Fibroblast of the aortic adventitia (primary cell): Measurements from ENCODE around the gene CDKN1C. TPM values are rescaled to one million over a fixed set of nuclear protein-coding genes. Genes with fewer than 3 reads are reported as not detected.

Source experiments
- DNase-seq: peaks from one replicate; pipeline ENCODE4 v3.0.0-alpha.2; 2010; ENCODE audit warnings: low read depth
- H3K4me3 ChIP-seq: 2 replicates; pipeline ENCODE4 v1.5.1; 2011; ENCODE audit warnings: low read depth, mild to moderate bottlenecking, control low read depth, low read length, moderate library complexity
- CTCF ChIP-seq: IDR thresholded peaks from 2 replicates; pipeline ENCODE4 v1.5.1; 2011; ENCODE audit warnings: mild to moderate bottlenecking, low read length, control low read depth, inconsistent platforms; ENCODE audit not compliant: insufficient read depth
- total RNA-seq: library from RNA; depleted of rRNA; stranded (reverse); fragments of >200 nt; gene quantifications from 2 replicates; pipeline ENCODE4 v1.2.3, GENCODE V29; 2012; ENCODE audit warnings: low replicate concordance

Gene CDKN1C
- total RNA-seq, 1 donor, result 4.2 TPM

- DNase-seq, result no peak
- TF ChIP-seq CTCF, result no peak
- H3K4me3 ChIP-seq, result no peak overlapping the region
Observed at GRCh38 chr11:2853401-2853800, 32.2 kb downstream of the CDKN1C start.

GRCh38 chr11:2849994-2850770, 35.4 kb downstream of the CDKN1C start:
- TF ChIP-seq CTCF, result no peak
- no peak for DNase-seq
- H3K4me3 ChIP-seq, result no peak overlapping the region

- no peak overlapping the region for H3K4me3 ChIP-seq
- no peak for DNase-seq
- no peak for TF ChIP-seq CTCF
Observed at GRCh38 chr11:2848497-2848896, 37.1 kb downstream of the CDKN1C start.

GRCh38 chr11:2847561-2847960, 38.0 kb downstream of the CDKN1C start:
- DNase-seq, result no peak
- H3K4me3 ChIP-seq, result no peak overlapping the region
- no peak for TF ChIP-seq CTCF

GRCh38 chr11:2846470-2846869, 39.1 kb downstream of the CDKN1C start:
- no peak for DNase-seq
- TF ChIP-seq CTCF, result no peak
- no peak overlapping the region for H3K4me3 ChIP-seq

- DNase-seq, result no peak
- H3K4me3 ChIP-seq, result no peak overlapping the region
- TF ChIP-seq CTCF, result no peak
Observed at GRCh38 chr11:2846056-2846455, 39.5 kb downstream of the CDKN1C start.

GRCh38 chr11:2844996-2845395, 40.6 kb downstream of the CDKN1C start:
- no peak for DNase-seq
- H3K4me3 ChIP-seq, result no peak overlapping the region
- no peak for TF ChIP-seq CTCF
